IMR-90 (cell line): ENCODE results near the gene MIEF1. TPM values are rescaled to one million over a fixed set of nuclear protein-coding genes. Genes with fewer than 3 reads are reported as not detected.

ENCODE experiments used
- ATAC-seq: fragments of 200-7000 bp; cut with Tn5 transposase; 2 replicates; pipeline ENCODE4 v1.9.1; 2020; ENCODE audit warnings: low read depth, mild to moderate bottlenecking, moderate library complexity
- BruUV-seq: library from RNA; stranded (reverse); fragments of 400-500 nt; replicated peaks from 2 replicates; lab custom pipeline; 2021; lab: Mats Ljungman, UMichigan
- CTCF ChIA-PET: fragments of 300-600 bp; formaldehyde crosslinking; extraction: SDS; loops from one replicate; lab custom pipeline; 2021; ENCODE audit warnings: antibody characterized with exemption; lab: Yijun Ruan, JAX
- POLR2A ChIA-PET: fragments of 300-600 bp; sonication (Branson Sonifier 250); formaldehyde crosslinking; loops from one replicate; lab custom pipeline; 2022; ENCODE audit warnings: antibody characterized with exemption; ENCODE audit not compliant: unreplicated experiment; lab: Charles Lee
- DNase-seq: peaks from one replicate; pipeline ENCODE4 v3.0.0; 2013
- H2AFZ ChIP-seq: replicated peaks from 2 replicates; pipeline ENCODE3; 2013; ENCODE audit warnings: low read length, mild to moderate bottlenecking; ENCODE audit not compliant: poor library complexity
- H2AK5ac ChIP-seq: 2 replicates; pipeline ENCODE4 v1.6.1; 2013; ENCODE audit warnings: low read depth, low read length, inconsistent platforms
- H2AK9ac ChIP-seq: replicated peaks from 2 replicates; pipeline ENCODE3; 2013; ENCODE audit warnings: mild to moderate bottlenecking, low read depth, low read length, moderate library complexity; ENCODE audit not compliant: poor library complexity
- H2BK120ac ChIP-seq: 2 replicates; pipeline ENCODE4 v1.6.1; 2013; ENCODE audit warnings: low read depth, low read length, inconsistent platforms
- H2BK15ac ChIP-seq: 3 replicates; pipeline ENCODE4 v1.6.1; 2013; ENCODE audit warnings: low read depth, low read length, inconsistent platforms
- H2BK20ac ChIP-seq: 2 replicates; pipeline ENCODE4 v1.6.1; 2013; ENCODE audit warnings: low read depth, mild to moderate bottlenecking, inconsistent platforms, low read length, moderate library complexity
- H2BK5ac ChIP-seq: 2 replicates; pipeline ENCODE4 v1.6.1; 2013; ENCODE audit warnings: mild to moderate bottlenecking, low read depth, low read length, inconsistent platforms; ENCODE audit not compliant: poor library complexity, severe bottlenecking
- H3K14ac ChIP-seq: replicated peaks from 2 replicates; pipeline ENCODE4 v1.6.1; 2013; ENCODE audit warnings: low read depth, low read length, inconsistent platforms
- H3K18ac ChIP-seq: 2 replicates; pipeline ENCODE4 v1.6.1; 2013; ENCODE audit warnings: low read depth, low read length, control low read depth
- H3K23ac ChIP-seq: 2 replicates; pipeline ENCODE4 v1.6.1; 2013; ENCODE audit warnings: low read depth, low read length, inconsistent platforms
- H3K27ac ChIP-seq: 2 replicates; pipeline ENCODE4 v1.5.1; 2013; ENCODE audit warnings: mild to moderate bottlenecking, control low read depth, low read length; ENCODE audit not compliant: insufficient read depth
- H3K27me3 ChIP-seq: 2 replicates; pipeline ENCODE4 v1.6.1; 2013; ENCODE audit warnings: low read length; ENCODE audit not compliant: control insufficient read depth, insufficient read depth
- H3K36me3 ChIP-seq: 2 replicates; pipeline ENCODE4 v1.6.1; 2013; ENCODE audit warnings: low read length, mixed read lengths; ENCODE audit not compliant: control insufficient read depth, insufficient read depth
- H3K4ac ChIP-seq: 2 replicates; pipeline ENCODE4 v1.6.1; 2013; ENCODE audit warnings: low read depth, low read length, inconsistent platforms
- H3K4me1 ChIP-seq: 2 replicates; pipeline ENCODE4 v1.6.1; 2013; ENCODE audit warnings: low read length, mixed read lengths; ENCODE audit not compliant: control insufficient read depth, insufficient read depth
- H3K4me2 ChIP-seq: 2 replicates; pipeline ENCODE4 v1.6.1; 2013; ENCODE audit warnings: low read depth, mild to moderate bottlenecking, control low read depth, low read length, moderate library complexity
- H3K4me3 ChIP-seq: 2 replicates; pipeline ENCODE4 v1.5.1; 2013; ENCODE audit warnings: low read depth, mild to moderate bottlenecking, control low read depth, low read length, moderate library complexity; ENCODE audit not compliant: insufficient read depth
- H3K56ac ChIP-seq: 2 replicates; pipeline ENCODE4 v1.6.1; 2013; ENCODE audit warnings: low read length, inconsistent platforms; ENCODE audit not compliant: insufficient read depth; ENCODE audit errors: extremely low read depth
- H3K79me1 ChIP-seq, 2 experiments: 2 replicates each; pipeline ENCODE4 v1.6.1; 2013; ENCODE audit warnings: low read length in 2 of 2, inconsistent platforms in 1 of 2, low read depth in 1 of 2
- H3K9ac ChIP-seq: 2 replicates; pipeline ENCODE4 v1.6.1; 2013; ENCODE audit warnings: low read depth, low read length, control low read depth
- H3K9me1 ChIP-seq: 2 replicates; pipeline ENCODE4 v1.6.1; 2013; ENCODE audit warnings: low read length, inconsistent platforms; ENCODE audit not compliant: insufficient read depth
- H3K9me3 ChIP-seq: 2 replicates; pipeline ENCODE4 v1.6.1; 2013; ENCODE audit warnings: low read length; ENCODE audit not compliant: control insufficient read depth, insufficient read depth
- H4K20me1 ChIP-seq: 2 replicates; pipeline ENCODE4 v1.6.1; 2013; ENCODE audit warnings: low read length, inconsistent platforms; ENCODE audit not compliant: insufficient read depth
- H4K5ac ChIP-seq: 2 replicates; pipeline ENCODE4 v1.6.1; 2013; ENCODE audit warnings: mild to moderate bottlenecking, low read depth, low read length, control low read depth
- H4K8ac ChIP-seq, 2 experiments: 2 replicates each; pipeline ENCODE4 v1.6.1; 2013; ENCODE audit warnings: low read depth in 2 of 2, low read length in 2 of 2, control low read depth in 1 of 2, inconsistent platforms in 1 of 2
- H4K91ac ChIP-seq: 2 replicates; pipeline ENCODE4 v1.6.1; 2013; ENCODE audit warnings: low read depth, low read length, inconsistent platforms; ENCODE audit not compliant: insufficient read depth
- BHLHE40 ChIP-seq: fragments of 150-350 bp; IDR thresholded peaks from 2 replicates; pipeline ENCODE4 v1.6.1; 2016; ENCODE audit warnings: mild to moderate bottlenecking, low read depth, low read length
- CEBPB ChIP-seq: IDR thresholded peaks from 2 replicates; pipeline ENCODE4 v1.6.1; 2012; ENCODE audit warnings: low read depth, low read length, improper control_type of control experiment
- CTCF ChIP-seq: conservative IDR thresholded peaks from 2 replicates; pipeline ENCODE4 v1.5.1; 2012; ENCODE audit warnings: mild to moderate bottlenecking, low read depth, low read length, improper control_type of control experiment
- MAFK ChIP-seq: IDR thresholded peaks from 2 replicates; pipeline ENCODE4 v1.6.1; 2012; ENCODE audit warnings: low read depth, low read length, improper control_type of control experiment
- MAZ ChIP-seq: IDR thresholded peaks from 2 replicates; pipeline ENCODE4 v1.6.1; 2012; ENCODE audit warnings: low read depth, mild to moderate bottlenecking, low read length, improper control_type of control experiment, moderate library complexity, borderline replicate concordance
- NFE2L2 ChIP-seq: fragments of 150-350 bp; IDR thresholded peaks from 2 replicates; pipeline ENCODE4 v1.6.1; 2016; ENCODE audit warnings: low read depth, mild to moderate bottlenecking, low read length
- POLR2A ChIP-seq: IDR thresholded peaks from 2 replicates; pipeline ENCODE4 v1.6.1; 2012; ENCODE audit warnings: mild to moderate bottlenecking, low read depth, low read length
- RAD21 ChIP-seq: IDR thresholded peaks from 2 replicates; pipeline ENCODE4 v1.6.1; 2012; ENCODE audit warnings: low read length, improper control_type of control experiment
- RCOR1 ChIP-seq: IDR thresholded peaks from 2 replicates; pipeline ENCODE4 v1.6.1; 2012; ENCODE audit warnings: mild to moderate bottlenecking, low read length, improper control_type of control experiment; ENCODE audit not compliant: insufficient replicate concordance
- RFX5 ChIP-seq: IDR thresholded peaks from 2 replicates; pipeline ENCODE4 v1.8.0; 2012; ENCODE audit warnings: low read depth, mild to moderate bottlenecking, low read length, moderate library complexity
- SMC3 ChIP-seq: fragments of 150-350 bp; IDR thresholded peaks from 2 replicates; pipeline ENCODE4 v1.6.1; 2016; ENCODE audit warnings: low read depth, mild to moderate bottlenecking, antibody characterized with exemption, low read length, moderate library complexity
- USF2 ChIP-seq: fragments of 150-350 bp; IDR thresholded peaks from 2 replicates; pipeline ENCODE4 v1.6.1; 2017; ENCODE audit warnings: mild to moderate bottlenecking, antibody characterized with exemption, low read length, low read depth
- WGBS, 2 experiments: methylation state at CpG; one replicate each; pipeline versions ENCODE4 v1.1.5 to v1.1.7; 2013; ENCODE audit warnings: missing lambda C conversion rate in 2 of 2; ENCODE audit not compliant: insufficient read length in 1 of 2; ENCODE audit errors: extremely low coverage in 2 of 2; 5-methylcytosine and 5-hydroxymethylcytosine counted together
- dilution Hi-C: fragments of 300-500 bp; cut with HindIII; formaldehyde crosslinking; loops from one replicate; pipeline ENCODE4 v1.14.3; 2018; ENCODE audit warnings: low sequenced_read_pairs; ENCODE audit not compliant: unreplicated experiment
- in situ Hi-C: fragments of 300-500 bp; cut with MboI; formaldehyde crosslinking; loops from 3 replicates; pipeline ENCODE4 v1.14.3; 2019; ENCODE audit warnings: low sequenced_read_pairs, inconsistent platforms, mixed read lengths
- intact Hi-C: fragments of 100-400 bp; cut with micrococcal nuclease; formaldehyde crosslinking; loops from 2 replicates; pipeline ENCODE4 v1.10.0; 2022
- polyA plus RNA-seq, 3 experiments: library from polyadenylated mRNA; depleted of rRNA; stranded (reverse); fragments of >200 nt; gene quantifications; 2 replicates each; pipeline ENCODE4 v1.2.3, GENCODE V29; 2012; ENCODE audit warnings: low replicate concordance in 1 of 3
- total RNA-seq: library from RNA; depleted of rRNA; stranded (reverse); fragments of >200 nt; gene quantifications from 2 replicates; pipeline ENCODE4 v1.2.3, GENCODE V29; 2012

The MIEF1 gene
- total and polyA plus RNA-seq, 2 of the 4 experiments (the other 2 are of a cell fraction) = 9.7 to 16.9 TPM

GRCh38 chr22:39508393-39508792 is 6.3 kb downstream of the MIEF1 start:
- Histone ChIP-seq H3K27me3 (no peaks in the 10 kb centered on the region), H2AK9ac (no peak overlapping the region), H2AK5ac (no peak overlapping the region), H2BK120ac (no peak overlapping the region), H3K23ac (no peak overlapping the region), H2AFZ (no peak overlapping the region), H3K14ac (no peak overlapping the region), H3K36me3 (peaks cover 61% of the 10 kb centered on the region), H4K5ac (no peak overlapping the region), H3K4me1 (0 out of 2 replicates have a peak, but pooled peaks cover 2% of the 10 kb centered on the region), H3K79me1 (peaks cover 42 to 65% of the 10 kb centered on the region in 2 experiments), H3K27ac (no peak overlapping the region), H3K18ac (no peak overlapping the region), H3K9me3 (no peaks in the 10 kb centered on the region), H3K56ac (no peak overlapping the region), H2BK5ac (no peak overlapping the region), H2BK20ac (no peak overlapping the region), H3K4me3 (no peak overlapping the region), H2BK15ac (no peak overlapping the region), H3K9ac (no peak overlapping the region), H4K20me1 (peaks cover 31% of the 10 kb centered on the region), H3K4me2 (no peak overlapping the region), H4K91ac (no peak overlapping the region), H3K4ac (no peak overlapping the region), H3K9me1 (no peaks in the 10 kb centered on the region), H4K8ac (no peak overlapping the region)
- no TSS peak for BruUV-seq
- in situ Hi-C loops = no loop called here
- WGBS, 2 experiments = no CpG with 5 or more reads among the region's 4 CpGs
- dilution Hi-C loops = no loop called here
- intact Hi-C loops = no loop called here
- ChIA-PET CTCF (no interaction called here), POLR2A (no interaction called here)
- DNase-seq = no peak
- no peak for ATAC-seq
- no peak for TF ChIP-seq USF2
- TF ChIP-seq NFE2L2 = no peak
- no peak for TF ChIP-seq RCOR1
- TF ChIP-seq MAZ = no peak
- no peak for TF ChIP-seq BHLHE40
- TF ChIP-seq SMC3 = no peak
- no peak for TF ChIP-seq CTCF
- TF ChIP-seq MAFK = no peak
- TF ChIP-seq CEBPB = no peak
- no peak for TF ChIP-seq RFX5
- TF ChIP-seq RAD21 = no peak
- TF ChIP-seq POLR2A = no peak
